ENCODE measurements around the gene DISP3. TPM values are rescaled to one million over a fixed set of nuclear protein-coding genes. Genes with fewer than 3 reads are reported as not detected.

The DISP3 gene
- total and polyA plus RNA-seq, 9 of the 15 experiments (the other 6 are each of a cell fraction or from before 2014, with no cell fraction given) = 0.03 to 0.19 (median 0.15) TPM; not detected in 5

- TF ChIP-seq MAZ (CRISPR knock-in tag; conservative IDR thresholded peaks at IDR 0.05 in 1 of 2, IDR thresholded peaks at IDR 0.05 in 1 of 2) = peak; percentile 79 to 92
- no peak for TF ChIP-seq NFRKB (IDR thresholded peaks at IDR 0.05; ENCODE audit: low read depth)
- TF ChIP-seq GTF2B (IDR thresholded peaks at IDR 0.05; ENCODE audit: extremely low read depth, insufficient read length) = no peak
- TF ChIP-seq GTF2E2 (tag; IDR thresholded peaks at IDR 0.05) = no peak
- TF ChIP-seq FOXK2 (conservative IDR thresholded peaks at IDR 0.05 in 1 of 2, IDR thresholded peaks at IDR 0.05 in 1 of 2; ENCODE audit: low read depth in 2 of 2) = peak in 1 of 2 experiments; percentile 99; a peak in 2 of 4 replicates
- peak; percentile 83 for TF ChIP-seq POLR2G (IDR thresholded peaks at IDR 0.05; ENCODE audit: low read depth, low read length)
- TF ChIP-seq KDM5B (IDR thresholded peaks at IDR 0.05; ENCODE audit: insufficient replicate concordance, low read depth, low read length) = peak; percentile 46
- TF ChIP-seq TCF7L2 (IDR thresholded peaks at IDR 0.05; ENCODE audit: low read depth, low read length) = peak; percentile 89
- no peak for TF ChIP-seq ZKSCAN3 (CRISPR knock-in tag; IDR thresholded peaks at IDR 0.05)
- TF ChIP-seq NRF1 (conservative IDR thresholded peaks at IDR 0.05 in 1 of 2, IDR thresholded peaks at IDR 0.05 in 1 of 2) = peak; percentile 82 to 85
- peak; percentile 90 for TF ChIP-seq VEZF1 (CRISPR knock-in tag; IDR thresholded peaks at IDR 0.05)
- peak; percentile 69 for TF ChIP-seq CTCFL (IDR thresholded peaks at IDR 0.05; ENCODE audit: borderline replicate concordance, insufficient read depth, low read depth, low read length, poor library complexity, severe bottlenecking)
- TF ChIP-seq REST (IDR thresholded peaks at IDR 0.05; ENCODE audit: borderline replicate concordance) = peak; percentile 80
- peak; percentile 97 for TF ChIP-seq REST (CRISPR knock-in tag; IDR thresholded peaks at IDR 0.05; ENCODE audit: low read depth)
These were observed at the start of gene DISP3 (continued) for GRCh38 chr1:11478571-11479374.
